Neuronal stem cell (in vitro differentiated cells): ENCODE results near the gene KIF26B.

Source experiments
- DNase-seq: peaks from one replicate; pipeline ENCODE4 v3.0.0-alpha.2; 2013; ENCODE audit warnings: low spot score
- H2AFZ ChIP-seq: one replicate; pipeline ENCODE4 v1.6.1; 2013; ENCODE audit warnings: mild to moderate bottlenecking, low read length, inconsistent platforms
- H2AK5ac ChIP-seq: 2 replicates; pipeline ENCODE4 v1.6.1; 2013; ENCODE audit warnings: low read depth, mild to moderate bottlenecking, inconsistent platforms, low read length, moderate library complexity, mixed read lengths
- H2BK120ac ChIP-seq: 2 replicates; pipeline ENCODE4 v1.6.1; 2013; ENCODE audit warnings: low read depth, mild to moderate bottlenecking, inconsistent platforms, low read length, moderate library complexity, mixed read lengths
- H2BK12ac ChIP-seq: one replicate; pipeline ENCODE4 v1.6.1; 2013; ENCODE audit warnings: low read length, inconsistent platforms
- H2BK15ac ChIP-seq: 2 replicates; pipeline ENCODE4 v1.6.1; 2013; ENCODE audit warnings: mild to moderate bottlenecking, low read length, inconsistent platforms, mixed read lengths
- H2BK5ac ChIP-seq: one replicate; pipeline ENCODE4 v1.6.1; 2013; ENCODE audit warnings: inconsistent platforms, mild to moderate bottlenecking, low read length, moderate library complexity
- H3K14ac ChIP-seq: one replicate; pipeline ENCODE4 v1.6.1; 2013; ENCODE audit warnings: low read length, inconsistent platforms
- H3K18ac ChIP-seq: 2 replicates; pipeline ENCODE4 v1.6.1; 2013; ENCODE audit warnings: low read length, inconsistent platforms
- H3K23ac ChIP-seq: 2 replicates; pipeline ENCODE4 v1.6.1; 2013; ENCODE audit warnings: low read depth, mild to moderate bottlenecking, mixed read lengths, low read length, inconsistent platforms; ENCODE audit not compliant: poor library complexity
- H3K27ac ChIP-seq: replicated peaks from 3 replicates; pipeline ENCODE4 v1.5.1; 2013; ENCODE audit warnings: low read length, inconsistent platforms
- H3K27me3 ChIP-seq, 3 experiments: 2 replicates each; pipeline ENCODE4 v1.6.1; 2013; ENCODE audit warnings: low read length in 3 of 3, mild to moderate bottlenecking in 2 of 3, inconsistent platforms in 1 of 3, low read depth in 1 of 3, mixed read lengths in 1 of 3, moderate library complexity in 1 of 3; ENCODE audit not compliant: control insufficient read depth in 3 of 3, insufficient read depth in 3 of 3
- H3K36me3 ChIP-seq, 2 donors: replicated peaks in 1 of 2; 2 replicates each; pipeline ENCODE4 v1.6.1; 2013; ENCODE audit warnings: low read length in 2 of 2; ENCODE audit not compliant: control insufficient read depth in 2 of 2, insufficient read depth in 2 of 2
- H3K4ac ChIP-seq: 2 replicates; pipeline ENCODE4 v1.6.1; 2013; ENCODE audit warnings: inconsistent platforms, mild to moderate bottlenecking, low read length, moderate library complexity
- H3K4me1 ChIP-seq, 2 donors: 1 replicate in 1 of 2; 2 replicates in 1 of 2; pipeline ENCODE4 v1.6.1; 2013; ENCODE audit warnings: low read length in 2 of 2, low read depth in 1 of 2; ENCODE audit not compliant: control insufficient read depth in 2 of 2, insufficient read depth in 1 of 2
- H3K4me2 ChIP-seq: one replicate; pipeline ENCODE4 v1.6.1; 2013; ENCODE audit warnings: mild to moderate bottlenecking, low read length, inconsistent platforms; ENCODE audit not compliant: insufficient read depth, poor library complexity, severe bottlenecking
- H3K4me3 ChIP-seq, 2 donors: 2 replicates each; pipeline ENCODE4 v1.5.1; 2013; ENCODE audit warnings: low read length in 2 of 2, mild to moderate bottlenecking in 2 of 2, inconsistent platforms in 1 of 2, moderate library complexity in 1 of 2
- H3K79me1 ChIP-seq: one replicate; pipeline ENCODE4 v1.6.1; 2013; ENCODE audit warnings: low read depth, mild to moderate bottlenecking, inconsistent platforms, low read length, moderate library complexity
- H3K9ac ChIP-seq: one replicate; pipeline ENCODE4 v1.6.1; 2013; ENCODE audit warnings: mild to moderate bottlenecking, low read depth, low read length, inconsistent platforms; ENCODE audit not compliant: poor library complexity
- H3K9me3 ChIP-seq, 2 donors: replicated peaks in 1 of 2; 2 replicates each; pipeline versions ENCODE3 to v1.6.1; 2013; ENCODE audit warnings: low read length in 2 of 2, mild to moderate bottlenecking in 2 of 2, inconsistent platforms in 1 of 2, low read depth in 1 of 2, mixed read lengths in 1 of 2, moderate library complexity in 1 of 2; ENCODE audit not compliant: control insufficient read depth in 2 of 2, insufficient read depth in 1 of 2
- H4K8ac ChIP-seq: one replicate; pipeline ENCODE4 v1.6.1; 2013; ENCODE audit warnings: low read depth, mild to moderate bottlenecking, inconsistent platforms, low read length, moderate library complexity
- H4K91ac ChIP-seq: one replicate; pipeline ENCODE4 v1.6.1; 2013; ENCODE audit warnings: low read length, low read depth, mild to moderate bottlenecking, inconsistent platforms; ENCODE audit not compliant: poor library complexity
- whole genome bisulfite sequencing, 2 donors: extraction: QIAGEN DNeasy Blood & Tissue Kit; methylation state at CpG; one replicate each; pipeline ENCODE4 v1.1.7; 2013; ENCODE audit warnings: missing lambda C conversion rate in 2 of 2, mixed read lengths in 1 of 2; ENCODE audit not compliant: insufficient read length in 2 of 2, insufficient replicate concordance in 1 of 2; ENCODE audit errors: extremely low coverage in 2 of 2; 5-methylcytosine and 5-hydroxymethylcytosine counted together

Gene KIF26B

GRCh38 chr1:245576323-245576722 is 421.5 kb downstream of the KIF26B start:
- H2BK15ac ChIP-seq: no peak overlapping the region
- no peak overlapping the region for H4K91ac ChIP-seq
- H3K23ac ChIP-seq: no peak overlapping the region
- H2AK5ac ChIP-seq: no peak overlapping the region
- peaks cover 0 to 3% of the 10 kb centered on the region in 2 donors for H3K36me3 ChIP-seq
- H4K8ac ChIP-seq: no peak overlapping the region
- H3K79me1 ChIP-seq: no peaks in the 10 kb centered on the region
- H3K27me3 ChIP-seq: peaks cover 0 to 7% (median 0%) of the 10 kb centered on the region in 3 experiments
- no CpG with 5 or more reads among the region's 4 CpGs for WGBS, 2 donors
- no peak for DNase-seq
- no peak overlapping the region for H2BK5ac ChIP-seq
- H3K18ac ChIP-seq: peak overlapping the region; percentile 40
- H3K27ac ChIP-seq: no peak overlapping the region
- no peak overlapping the region for H3K4ac ChIP-seq
- H3K4me1 ChIP-seq: peaks cover 8 to 18% of the 10 kb centered on the region in 2 donors
- no peak overlapping the region for H2BK120ac ChIP-seq
- H2AFZ ChIP-seq: no peak overlapping the region
- no peak overlapping the region for H3K9ac ChIP-seq
- no peaks in the 10 kb centered on the region for H3K9me3 ChIP-seq
- H3K4me2 ChIP-seq: no peak overlapping the region
- no peak overlapping the region for H2BK12ac ChIP-seq
- H3K4me3 ChIP-seq: no peak overlapping the region
- H3K14ac ChIP-seq: no peak overlapping the region

- no peak overlapping the region for H3K4me3 ChIP-seq
- H3K27me3 ChIP-seq: peaks cover 0 to 7% (median 0%) of the 10 kb centered on the region in 3 experiments
- H2BK15ac ChIP-seq: no peak overlapping the region
- H2BK12ac ChIP-seq: no peak overlapping the region
- DNase-seq: no peak
- H3K4ac ChIP-seq: no peak overlapping the region
- no peak overlapping the region for H4K8ac ChIP-seq
- H3K27ac ChIP-seq: no peak overlapping the region
- H2BK5ac ChIP-seq: no peak overlapping the region
- no peaks in the 10 kb centered on the region for H3K79me1 ChIP-seq
- H3K4me1 ChIP-seq: peaks cover 2 to 8% of the 10 kb centered on the region in 2 donors
- no peak overlapping the region for H4K91ac ChIP-seq
- H3K9me3 ChIP-seq: no peaks in the 10 kb centered on the region
- H3K36me3 ChIP-seq: peaks cover 0 to 3% of the 10 kb centered on the region in 2 donors
- no peak overlapping the region for H2AK5ac ChIP-seq
- H3K9ac ChIP-seq: no peak overlapping the region
- H3K4me2 ChIP-seq: no peak overlapping the region
- H3K14ac ChIP-seq: no peak overlapping the region
- H2AFZ ChIP-seq: no peak overlapping the region
- no peak overlapping the region for H3K18ac ChIP-seq
- WGBS, 2 donors: no CpG with 5 or more reads among the region's 34 CpGs
- H3K23ac ChIP-seq: no peak overlapping the region
- no peak overlapping the region for H2BK120ac ChIP-seq
Measured at GRCh38 chr1:245577191-245578157, 422.7 kb downstream of the KIF26B start.

GRCh38 chr1:245578308-245578707 is 423.5 kb downstream of the KIF26B start:
- Histone ChIP-seq H3K4me3 (no peak overlapping the region), H3K4me1 (peaks cover 2 to 6% of the 10 kb centered on the region in 2 donors), H2BK15ac (no peak overlapping the region), H2BK5ac (no peak overlapping the region), H2BK120ac (no peak overlapping the region), H2AFZ (no peak overlapping the region), H2AK5ac (no peak overlapping the region), H3K9ac (no peak overlapping the region), H3K36me3 (peaks cover 0 to 3% of the 10 kb centered on the region in 2 donors), H3K23ac (no peak overlapping the region), H3K9me3 (no peaks in the 10 kb centered on the region), H2BK12ac (no peak overlapping the region), H3K4me2 (no peak overlapping the region), H3K4ac (no peak overlapping the region), H4K8ac (no peak overlapping the region), H3K27me3 (peaks cover 0 to 3% (median 0%) of the 10 kb centered on the region in 3 experiments), H3K27ac (no peak overlapping the region), H3K14ac (no peak overlapping the region), H3K18ac (no peak overlapping the region), H3K79me1 (no peaks in the 10 kb centered on the region), H4K91ac (no peak overlapping the region)
- DNase-seq: no peak
- WGBS, 2 donors: no CpG with 5 or more reads among the region's 3 CpGs

- no peak overlapping the region for H4K91ac ChIP-seq
- H3K4me2 ChIP-seq: no peak overlapping the region
- H3K9me3 ChIP-seq: no peaks in the 10 kb centered on the region
- no peak overlapping the region for H3K23ac ChIP-seq
- no peak overlapping the region for H3K4me3 ChIP-seq
- H2BK5ac ChIP-seq: no peak overlapping the region
- no peak overlapping the region for H2AFZ ChIP-seq
- H4K8ac ChIP-seq: no peak overlapping the region
- H3K27me3 ChIP-seq: no peaks in the 10 kb centered on the region
- no peak overlapping the region for H2BK120ac ChIP-seq
- no peak overlapping the region for H3K14ac ChIP-seq
- DNase-seq: no peak
- H3K4me1 ChIP-seq: peaks cover 2 to 6% of the 10 kb centered on the region in 2 donors
- no peak overlapping the region for H3K18ac ChIP-seq
- no peak overlapping the region for H2BK12ac ChIP-seq
- H3K79me1 ChIP-seq: no peaks in the 10 kb centered on the region
- H3K27ac ChIP-seq: no peak overlapping the region
- no peak overlapping the region for H3K9ac ChIP-seq
- no peak overlapping the region for H3K4ac ChIP-seq
- H3K36me3 ChIP-seq: peaks cover 0 to 8% of the 10 kb centered on the region in 2 donors
- no peak overlapping the region for H2BK15ac ChIP-seq
- H2AK5ac ChIP-seq: no peak overlapping the region
Measured at GRCh38 chr1:245578771-245579170, 424.0 kb downstream of the KIF26B start.
